Measurements from ENCODE around the gene HNRNPM. TPM values are rescaled to one million over a fixed set of nuclear protein-coding genes. Genes with fewer than 3 reads are reported as not detected.
"Not testable (repeated sequence)": the region's sequence is repeated elsewhere in the genome, so short reads cannot be mapped to it uniquely, and the experiment has no call there.

The HNRNPM gene
- total RNA-seq, 6 experiments from 2014 or later: 144 to 217 (median 194) TPM

DNA sequence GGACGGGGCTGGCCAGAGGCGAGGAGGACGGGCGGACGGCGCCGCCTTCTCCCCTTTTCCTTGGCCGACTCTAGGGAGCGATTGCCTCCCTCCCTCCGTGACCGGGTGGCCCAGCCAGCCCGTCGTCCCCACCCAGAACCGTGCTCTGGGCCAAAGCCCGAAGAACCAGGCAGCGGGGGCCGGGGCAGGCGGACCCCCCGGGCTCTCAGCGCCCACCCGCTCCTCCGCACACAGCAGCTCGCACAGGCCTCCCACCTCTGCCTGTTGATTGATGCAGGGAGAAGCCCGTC lies 41.0 kb upstream of the HNRNPM start:
- no peaks in the 10 kb centered on the region for H3K9me3 Mint-ChIP-seq

DNA sequence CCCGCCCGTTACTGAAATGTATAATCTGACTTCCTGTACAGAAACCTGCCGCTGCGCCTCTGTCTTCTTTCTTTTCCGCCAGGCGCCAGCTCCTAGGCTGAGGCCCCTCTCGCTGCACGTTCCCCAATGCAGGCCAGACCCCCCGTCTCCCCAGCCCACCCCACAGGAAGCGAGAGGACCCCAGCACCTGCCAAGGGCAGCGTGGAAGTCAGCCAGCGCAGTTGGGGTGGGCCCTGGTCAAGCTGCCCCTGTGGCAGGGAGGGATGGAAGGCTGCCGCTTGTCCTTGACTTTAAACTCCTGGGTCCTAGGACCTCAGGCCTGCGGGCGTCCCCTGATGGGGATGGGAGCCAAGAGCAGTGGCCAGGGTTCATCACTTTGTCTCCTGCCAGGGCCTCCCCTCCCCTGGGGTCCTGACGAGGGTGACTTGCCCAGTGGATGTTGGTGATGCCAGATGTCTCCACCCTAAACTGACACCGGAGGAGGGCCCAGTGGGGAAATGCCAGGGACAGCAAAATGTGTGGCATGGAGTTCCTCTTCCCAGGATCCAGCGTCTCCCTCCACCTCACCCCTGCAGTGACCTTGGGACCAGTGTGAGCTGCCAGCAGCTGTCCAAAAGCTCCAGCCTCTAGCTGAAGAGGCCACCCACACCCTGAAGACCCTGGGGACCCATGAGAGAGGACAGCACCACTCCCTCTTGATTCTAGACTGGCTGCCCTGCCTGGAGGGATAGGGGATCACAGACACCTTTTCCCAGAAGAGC lies 40.2 kb upstream of the HNRNPM start:
- TF ChIP-seq CTCF (IDR thresholded peaks at IDR 0.05): no peak

More for the DNA sequence above, 41.0 kb upstream of the HNRNPM start:
- Mint-ChIP-seq H3K36me3 (ENCODE audit: low read depth) (no peaks in the 10 kb centered on the region; the same call in 1 of the 2 replicates), H3K4me1 (ENCODE audit: low read depth) (no peaks in the 10 kb centered on the region), H3K27ac (no peak overlapping the region), H3K27me3 (ENCODE audit: insufficient read depth) (peaks cover 2% of the 10 kb centered on the region), H3K4me3 (no peak overlapping the region)
- DNase-seq: no peak
- TF ChIP-seq CTCF (IDR thresholded peaks at IDR 0.05): no peak

GRCh38 chr19:8410718-8411117 lies 34.1 kb upstream of the HNRNPM start:
- H3K27me3 Mint-ChIP-seq (ENCODE audit: insufficient read depth); H3K36me3 Mint-ChIP-seq (ENCODE audit: low read depth); DNase-seq; H3K27ac Mint-ChIP-seq; H3K4me3 Mint-ChIP-seq; H3K9me3 Mint-ChIP-seq: not testable (repeated sequence)
- peak; percentile 38; the same call in 1 of the 2 replicates for TF ChIP-seq CTCF (IDR thresholded peaks at IDR 0.05)
- H3K4me1 Mint-ChIP-seq (ENCODE audit: low read depth): peaks cover 11% of the 10 kb centered on the region; the same call in 1 of the 2 replicates

More for the DNA sequence above, 40.2 kb upstream of the HNRNPM start:
- H3K36me3 Mint-ChIP-seq (ENCODE audit: low read depth): no peaks in the 10 kb centered on the region; the same call in 1 of the 2 replicates
- H3K27ac Mint-ChIP-seq: no peak overlapping the region
- peaks cover 2% of the 10 kb centered on the region for H3K27me3 Mint-ChIP-seq (ENCODE audit: insufficient read depth)
- H3K9me3 Mint-ChIP-seq: no peaks in the 10 kb centered on the region
- H3K4me1 Mint-ChIP-seq (ENCODE audit: low read depth): no peaks in the 10 kb centered on the region
- no peak overlapping the region for H3K4me3 Mint-ChIP-seq
- no peak for DNase-seq

GRCh38 chr19:8412783-8413628 lies 31.8 kb upstream of the HNRNPM start, which contains the start of gene MARCHF2:
TSS of gene MARCHF2 (plus strand) at chr19:8413305. CDS start at chr19:8421841, 8,536 bp downstream.
- Mint-ChIP-seq H3K4me3 (peak within 1 kb of the TSS; percentile 75), H3K4me1 (ENCODE audit: low read depth) (peaks cover 11% of the 10 kb centered on the region; the same call in 1 of the 2 replicates), H3K9me3 (no peaks in the 10 kb centered on the region), H3K27me3 (ENCODE audit: insufficient read depth) (peaks cover 2% of the 10 kb centered on the region; the same call in 1 of the 2 replicates), H3K27ac (no peak within 1 kb of the TSS), H3K36me3 (ENCODE audit: low read depth) (no peaks in the 10 kb centered on the region)
- TF ChIP-seq CTCF (IDR thresholded peaks at IDR 0.05): peak; percentile 85
- peak; percentile 95 for DNase-seq

DNA sequence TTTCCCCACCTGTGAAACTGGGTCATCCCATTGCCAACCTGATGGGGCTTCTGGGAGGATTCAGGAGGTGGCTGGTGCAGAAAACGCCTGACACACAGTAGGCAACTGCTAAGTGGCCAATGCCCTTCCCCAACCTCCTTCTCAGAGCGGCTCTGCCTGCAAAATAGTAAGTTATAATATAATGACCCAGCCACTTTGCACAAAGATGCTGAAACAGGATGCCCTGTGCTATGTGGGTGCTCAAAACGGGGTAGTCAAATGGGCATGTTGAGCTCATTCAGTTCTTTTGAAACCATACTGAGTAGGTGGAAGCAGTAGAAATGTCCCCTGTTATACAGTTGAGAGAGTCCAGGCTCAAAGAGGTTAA lies 31.2 kb upstream of the HNRNPM start:
- peaks cover 11% of the 10 kb centered on the region; the same call in 1 of the 2 replicates for H3K4me1 Mint-ChIP-seq (ENCODE audit: low read depth)
- no peak overlapping the region for H3K27ac Mint-ChIP-seq
- no peaks in the 10 kb centered on the region for H3K36me3 Mint-ChIP-seq (ENCODE audit: low read depth)
- no peak for TF ChIP-seq CTCF (IDR thresholded peaks at IDR 0.05)
- H3K9me3 Mint-ChIP-seq: no peaks in the 10 kb centered on the region
- no peak for DNase-seq
- H3K4me3 Mint-ChIP-seq: peak overlapping the region; percentile 75
- H3K27me3 Mint-ChIP-seq (ENCODE audit: insufficient read depth): peaks cover 2% of the 10 kb centered on the region; the same call in 1 of the 2 replicates
